ENCODE measurements around the gene ZNF730.
"Not testable (repeated sequence)": the region's sequence is repeated elsewhere in the genome, so short reads cannot be mapped to it uniquely, and the experiment has no call there.

Gene ZNF730

DNA sequence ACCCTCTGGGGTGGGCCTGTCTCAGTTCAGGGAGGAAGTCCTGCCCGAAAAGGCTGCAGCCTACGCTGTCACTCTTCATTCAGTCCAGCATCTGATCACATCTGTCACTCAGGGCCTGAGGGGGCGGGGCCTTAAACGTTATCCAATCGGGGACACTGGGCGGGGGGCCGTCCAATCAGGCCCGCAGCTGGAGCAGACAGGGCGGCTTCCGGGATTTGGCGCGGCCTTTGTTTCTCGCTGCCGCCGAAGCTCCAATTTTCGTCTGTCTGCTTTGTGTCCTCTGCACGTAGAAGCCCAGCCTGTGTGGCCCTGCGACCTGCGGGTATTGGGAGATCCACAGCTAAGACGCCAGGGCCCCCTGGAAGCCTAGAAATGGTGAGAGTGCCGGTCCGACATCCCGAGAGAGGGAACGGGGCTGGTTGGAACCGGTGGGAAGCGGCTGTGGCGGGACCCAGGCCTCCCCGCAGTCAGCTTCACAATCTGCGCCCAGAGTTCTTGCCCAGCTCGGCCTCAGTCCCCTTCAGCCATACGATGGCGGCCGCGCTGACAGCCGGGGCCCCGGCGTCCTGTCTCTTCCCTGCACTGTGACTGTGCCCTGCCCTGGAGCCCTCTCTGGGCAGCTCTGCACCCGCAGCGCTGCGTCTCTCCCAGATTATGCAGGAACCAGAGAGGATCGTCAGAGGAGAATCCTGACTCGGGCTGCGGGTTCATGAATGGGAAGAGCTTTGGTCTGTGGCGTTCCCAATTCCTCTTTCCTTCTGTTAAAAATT lies at the start of gene ZNF730:
Gene ZNF730, plus strand, starts transcription at position 224 of the 770 bp plus-strand sequence. Its CDS starts 149 bp downstream, at position 373.
- TF ChIP-seq, protein P1, sequence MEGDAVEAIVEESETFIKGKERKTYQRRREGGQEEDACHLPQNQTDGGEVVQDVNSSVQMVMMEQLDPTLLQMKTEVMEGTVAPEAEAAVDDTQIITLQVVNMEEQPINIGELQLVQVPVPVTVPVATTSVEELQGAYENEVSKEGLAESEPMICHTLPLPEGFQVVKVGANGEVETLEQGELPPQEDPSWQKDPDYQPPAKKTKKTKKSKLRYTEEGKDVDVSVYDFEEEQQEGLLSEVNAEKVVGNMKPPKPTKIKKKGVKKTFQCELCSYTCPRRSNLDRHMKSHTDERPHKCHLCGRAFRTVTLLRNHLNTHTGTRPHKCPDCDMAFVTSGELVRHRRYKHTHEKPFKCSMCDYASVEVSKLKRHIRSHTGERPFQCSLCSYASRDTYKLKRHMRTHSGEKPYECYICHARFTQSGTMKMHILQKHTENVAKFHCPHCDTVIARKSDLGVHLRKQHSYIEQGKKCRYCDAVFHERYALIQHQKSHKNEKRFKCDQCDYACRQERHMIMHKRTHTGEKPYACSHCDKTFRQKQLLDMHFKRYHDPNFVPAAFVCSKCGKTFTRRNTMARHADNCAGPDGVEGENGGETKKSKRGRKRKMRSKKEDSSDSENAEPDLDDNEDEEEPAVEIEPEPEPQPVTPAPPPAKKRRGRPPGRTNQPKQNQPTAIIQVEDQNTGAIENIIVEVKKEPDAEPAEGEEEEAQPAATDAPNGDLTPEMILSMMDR (IDR thresholded peaks at IDR 0.05; ENCODE audit: insufficient read depth, low read depth, low read length, missing control alignments) = peak; percentile 4
- peak within 1 kb of the TSS; percentile 64 for H3K4me3 ChIP-seq (ENCODE audit: low read length)
- DNase-seq (ENCODE audit: low read depth) = peak; percentile 60

DNA sequence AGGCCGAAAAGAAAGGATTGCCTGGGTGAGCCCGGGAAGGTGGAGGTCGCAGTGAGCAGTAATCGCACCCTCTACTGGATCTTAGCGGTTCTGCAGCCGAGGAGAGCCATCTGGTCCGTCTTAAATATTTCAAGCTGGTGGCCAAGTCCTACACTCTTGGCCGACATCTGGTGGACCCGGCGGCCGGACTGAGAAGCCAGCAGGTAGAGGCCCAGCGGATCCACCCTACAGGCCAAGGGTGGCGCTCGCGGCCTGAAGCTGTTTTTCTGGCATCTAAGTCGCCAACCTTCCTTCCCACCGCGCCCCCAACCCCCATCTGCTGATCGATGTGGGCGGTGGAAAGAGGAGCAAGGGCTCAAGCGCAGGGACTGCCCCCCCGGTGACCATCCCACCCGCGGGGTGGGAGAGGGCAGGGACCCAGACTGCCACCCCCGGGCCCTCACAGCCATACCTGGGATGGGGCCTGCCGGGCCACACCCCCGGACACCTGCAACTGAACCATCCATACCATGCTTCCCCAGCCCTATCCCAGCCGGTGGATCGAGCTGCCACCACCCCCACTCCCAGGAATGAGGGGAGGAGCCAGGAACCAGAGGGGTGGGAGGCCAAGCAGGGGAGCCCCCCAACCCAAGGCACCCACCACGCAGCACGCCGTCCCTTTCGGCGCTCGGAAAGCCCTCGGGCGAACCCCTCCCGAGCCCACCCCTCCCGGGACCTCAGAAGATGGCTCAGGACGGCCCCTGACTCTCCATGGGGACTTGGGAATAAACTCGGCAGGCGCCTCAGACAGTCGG lies 46.3 kb upstream of the ZNF730 start:
- peak; percentile 31 for DNase-seq (ENCODE audit: low read depth)
- peak overlapping the region; percentile 21 for H3K4me3 ChIP-seq (ENCODE audit: low read length)
- TF ChIP-seq, protein P1 (IDR thresholded peaks at IDR 0.05; ENCODE audit: insufficient read depth, low read depth, low read length, missing control alignments) = peak; percentile 42

DNA sequence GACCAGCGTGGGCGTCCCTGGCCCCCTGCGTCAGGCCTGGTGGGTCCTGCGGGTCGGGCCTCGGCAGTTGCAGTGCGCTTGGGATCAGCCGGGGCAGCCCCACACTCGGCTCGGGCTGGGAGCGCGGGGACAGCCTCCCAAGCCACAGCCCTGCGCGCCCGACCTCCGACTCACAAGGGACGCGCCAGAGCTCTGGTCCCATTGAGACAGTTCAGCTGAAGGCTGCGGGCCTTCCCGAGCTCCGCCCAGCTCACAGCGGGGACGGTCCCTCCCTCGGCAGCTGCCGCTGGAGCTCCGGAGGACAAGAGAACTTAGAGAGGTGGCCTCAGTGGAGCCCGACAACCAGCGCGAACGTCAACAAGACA lies 45.7 kb upstream of the ZNF730 start:
- TF ChIP-seq, protein P1 (IDR thresholded peaks at IDR 0.05; ENCODE audit: insufficient read depth, low read depth, low read length, missing control alignments) = no peak
- DNase-seq (ENCODE audit: low read depth) = no peak
- H3K4me3 ChIP-seq (ENCODE audit: low read length) = peak overlapping the region; percentile 21

DNA sequence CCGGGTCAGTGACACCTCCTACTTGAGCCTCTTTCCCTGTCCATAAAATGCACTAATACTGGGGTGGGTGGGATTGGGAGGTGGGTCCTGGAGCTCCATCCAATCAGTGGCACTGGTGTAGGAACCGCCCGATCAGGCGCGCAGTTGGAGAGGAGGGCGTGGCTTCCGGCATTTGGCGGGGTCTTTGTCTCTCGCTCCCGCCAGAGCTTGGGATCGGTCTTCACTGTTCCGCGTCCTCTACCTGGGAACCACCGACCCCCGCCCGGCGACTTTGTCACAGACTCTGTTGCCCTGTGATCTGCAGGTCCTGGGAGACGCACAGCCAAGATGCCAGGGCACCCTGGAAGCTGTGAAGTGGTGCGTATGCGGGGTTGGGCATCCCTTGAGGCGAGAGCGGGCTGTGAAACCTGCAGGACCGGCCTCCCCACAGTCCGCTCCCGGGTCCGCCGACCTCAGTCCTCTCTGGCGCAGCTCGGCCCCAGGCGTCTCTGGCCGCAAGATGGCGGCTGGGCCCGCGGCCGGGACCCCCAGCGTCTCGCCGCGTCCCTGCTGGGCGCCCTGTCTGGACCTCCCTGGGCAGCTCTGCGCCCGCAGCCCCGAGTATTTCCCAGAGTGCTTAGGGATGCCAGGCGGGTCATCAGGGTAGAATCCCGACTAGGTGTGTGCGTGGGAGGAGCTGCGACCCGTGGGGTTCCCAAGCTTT lies 41.6 kb upstream of the ZNF730 start:
- H3K4me3 ChIP-seq (ENCODE audit: low read length) = peak overlapping the region; percentile 63
- TF ChIP-seq, protein P1 (IDR thresholded peaks at IDR 0.05; ENCODE audit: insufficient read depth, low read depth, low read length, missing control alignments) = no peak
- peak; percentile 72 for DNase-seq (ENCODE audit: low read depth)

DNA sequence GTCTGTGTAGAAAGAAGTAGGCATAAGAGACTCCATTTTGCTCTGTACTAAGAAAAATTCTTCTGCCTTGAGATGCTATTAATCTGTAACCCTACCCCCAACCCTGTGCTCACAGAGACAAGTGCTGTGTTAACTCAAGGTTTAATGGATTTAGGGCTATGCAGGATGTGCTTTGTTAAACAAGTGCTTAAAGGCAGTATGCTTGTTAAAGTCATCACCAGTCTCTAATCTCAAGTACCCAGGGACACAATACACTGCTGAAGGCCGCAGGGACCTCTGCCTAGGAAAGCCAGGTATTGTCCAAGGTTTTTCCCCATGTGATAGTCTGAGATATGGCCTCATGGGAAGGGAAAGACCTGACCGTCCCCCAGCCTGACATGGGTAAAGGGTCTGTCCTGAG lies 39.0 kb upstream of the ZNF730 start:
- H3K4me3 ChIP-seq (ENCODE audit: low read length); DNase-seq (ENCODE audit: low read depth): not testable (repeated sequence)

DNA sequence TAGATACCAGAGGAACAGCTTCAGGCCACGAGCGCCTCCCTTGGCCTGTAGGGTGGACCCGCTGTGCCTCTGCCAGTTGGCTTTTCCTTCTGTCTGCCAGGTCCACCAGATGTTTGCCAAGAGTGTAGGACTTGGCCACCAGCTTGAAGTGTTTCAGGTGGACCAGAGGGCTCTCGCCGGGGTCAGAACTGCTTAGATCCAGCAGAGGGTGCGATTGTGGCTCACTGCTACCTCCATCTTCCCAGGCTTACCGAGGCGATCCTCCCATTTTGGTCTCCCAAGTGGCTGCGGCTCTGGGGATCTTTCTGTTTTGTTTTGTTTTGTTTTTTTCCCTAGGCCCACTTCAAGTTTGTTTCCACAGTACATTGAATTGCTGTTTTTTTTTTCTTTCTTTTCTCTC lies 23.0 kb upstream of the ZNF730 start:
- TF ChIP-seq, protein P1 (IDR thresholded peaks at IDR 0.05; ENCODE audit: insufficient read depth, low read depth, low read length, missing control alignments) = no peak
- no peak for DNase-seq (ENCODE audit: low read depth)
- no peak overlapping the region for H3K4me3 ChIP-seq (ENCODE audit: low read length)

DNA sequence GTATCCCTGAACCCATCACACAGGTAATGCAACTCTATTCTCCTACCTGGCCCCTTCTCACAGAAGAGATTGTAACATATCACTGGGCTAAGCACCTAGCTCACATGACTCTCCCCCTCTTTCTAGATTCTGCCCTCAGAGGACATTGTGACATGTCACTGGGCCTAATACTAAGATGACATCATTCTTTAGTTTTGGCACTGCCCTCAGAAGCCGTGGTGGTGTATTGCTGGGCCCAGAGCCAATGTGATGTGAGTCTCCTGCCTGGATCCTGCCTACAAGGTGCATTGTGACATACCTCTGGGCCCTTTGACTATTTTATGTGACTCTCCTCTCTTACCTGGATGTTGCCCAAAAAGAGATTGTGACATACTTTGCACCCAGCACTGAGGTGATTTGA lies 21.4 kb upstream of the ZNF730 start:
- peak; percentile 18 for DNase-seq (ENCODE audit: low read depth)
- no peak overlapping the region for H3K4me3 ChIP-seq (ENCODE audit: low read length)
- TF ChIP-seq, protein P1 (IDR thresholded peaks at IDR 0.05; ENCODE audit: insufficient read depth, low read depth, low read length, missing control alignments) = no peak
